IPS-NIHi11 (cell line): ENCODE data around the gene PPP1R9B.

ENCODE experiments used
- DNase-seq: peaks from one replicate; pipeline ENCODE4 v3.0.0; 2012; ENCODE audit warnings: mixed read lengths, low spot score

Gene PPP1R9B

DNA sequence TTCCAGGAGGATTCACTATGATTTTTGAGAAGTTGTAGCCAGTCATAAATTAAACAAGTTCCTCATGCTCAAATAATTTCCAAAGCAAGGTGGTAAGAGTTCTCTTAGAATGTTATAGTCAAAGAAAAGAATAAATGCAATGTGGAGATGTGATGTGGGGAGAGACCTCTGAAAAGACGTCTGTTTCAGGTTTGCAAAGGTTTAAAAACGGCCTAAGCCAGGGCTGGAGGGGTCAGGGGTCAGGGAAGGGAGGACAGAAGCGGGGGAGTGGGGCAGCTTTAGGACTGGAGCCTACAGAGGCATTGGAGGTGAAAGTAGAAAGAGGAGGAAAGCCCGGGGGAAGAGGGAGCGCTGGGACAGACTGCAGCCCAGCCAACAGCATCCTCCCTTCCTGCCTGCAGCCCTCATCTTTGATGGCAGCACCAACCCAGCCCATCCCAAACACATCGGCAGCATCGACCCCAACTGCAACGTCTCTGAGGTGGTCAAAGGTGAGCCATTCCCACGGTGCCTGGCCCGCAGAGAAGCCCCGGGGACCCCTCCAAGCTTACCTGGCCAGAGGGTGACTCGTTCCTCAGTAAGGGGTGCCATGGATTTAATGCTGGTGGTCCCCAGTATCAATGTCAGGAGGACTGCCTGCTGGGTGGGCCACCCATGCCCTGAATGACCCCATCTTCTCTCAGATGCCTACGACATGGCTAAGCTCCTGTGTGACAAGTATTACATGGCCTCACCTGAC is 43.9 kb downstream of the PPP1R9B start:
- no peak for DNase-seq

DNA sequence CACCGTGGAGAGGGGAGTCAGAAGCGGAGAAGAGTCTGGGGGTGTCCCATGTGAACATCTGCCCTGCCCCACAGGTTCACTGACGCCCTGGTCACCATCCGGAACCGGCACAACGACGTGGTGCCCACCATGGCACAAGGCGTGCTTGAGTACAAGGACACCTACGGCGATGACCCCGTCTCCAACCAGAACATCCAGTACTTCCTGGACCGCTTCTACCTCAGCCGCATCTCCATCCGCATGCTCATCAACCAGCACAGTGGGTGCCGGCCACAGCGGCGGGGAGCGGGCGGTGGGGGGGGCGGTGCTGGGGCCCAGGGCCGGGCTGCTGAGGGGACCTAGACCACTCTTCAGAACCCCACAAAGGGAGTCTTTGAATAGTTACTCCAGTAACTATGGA is 44.7 kb downstream of the PPP1R9B start:
- no peak for DNase-seq

DNA sequence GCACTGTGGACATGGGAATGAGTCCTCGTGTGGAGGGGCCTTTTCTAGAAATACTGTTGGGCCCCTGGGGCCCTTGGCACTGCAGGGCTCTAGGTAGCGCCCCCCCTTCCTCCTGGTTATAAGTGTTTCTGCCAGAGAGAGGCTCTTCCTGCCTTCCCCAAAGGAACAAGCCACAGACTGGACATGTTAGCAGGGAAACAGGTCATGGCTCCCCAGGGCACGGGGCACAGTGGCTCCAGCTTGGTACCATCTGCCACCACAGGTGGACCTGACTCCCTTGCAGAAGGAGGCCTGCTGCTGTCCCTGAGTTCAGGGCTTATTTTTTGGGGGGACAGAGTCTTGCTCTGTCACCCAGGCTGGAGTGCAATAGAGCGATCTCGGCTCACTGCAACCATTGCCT is 46.5 kb downstream of the PPP1R9B start:
- no peak for DNase-seq

DNA sequence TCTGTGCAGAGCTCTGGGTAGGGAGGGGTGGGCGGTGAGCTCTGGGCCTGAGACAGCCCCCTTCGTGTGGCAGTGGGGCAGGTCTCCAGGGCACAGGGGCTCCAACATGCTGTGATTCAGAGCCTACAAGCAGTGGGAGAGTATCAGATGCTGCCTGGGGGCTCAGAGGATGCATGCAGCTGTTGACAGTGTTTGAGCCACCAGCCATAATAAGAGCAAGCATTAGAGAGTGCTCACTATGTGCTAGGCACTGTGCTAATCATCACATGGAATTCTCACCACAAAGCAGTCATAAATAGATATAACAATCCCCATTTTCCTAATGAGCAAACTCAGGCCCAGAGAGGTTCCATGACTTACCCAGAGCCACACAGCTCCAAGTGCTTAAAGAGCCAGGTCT is 47.2 kb downstream of the PPP1R9B start:
- no peak for DNase-seq

DNA sequence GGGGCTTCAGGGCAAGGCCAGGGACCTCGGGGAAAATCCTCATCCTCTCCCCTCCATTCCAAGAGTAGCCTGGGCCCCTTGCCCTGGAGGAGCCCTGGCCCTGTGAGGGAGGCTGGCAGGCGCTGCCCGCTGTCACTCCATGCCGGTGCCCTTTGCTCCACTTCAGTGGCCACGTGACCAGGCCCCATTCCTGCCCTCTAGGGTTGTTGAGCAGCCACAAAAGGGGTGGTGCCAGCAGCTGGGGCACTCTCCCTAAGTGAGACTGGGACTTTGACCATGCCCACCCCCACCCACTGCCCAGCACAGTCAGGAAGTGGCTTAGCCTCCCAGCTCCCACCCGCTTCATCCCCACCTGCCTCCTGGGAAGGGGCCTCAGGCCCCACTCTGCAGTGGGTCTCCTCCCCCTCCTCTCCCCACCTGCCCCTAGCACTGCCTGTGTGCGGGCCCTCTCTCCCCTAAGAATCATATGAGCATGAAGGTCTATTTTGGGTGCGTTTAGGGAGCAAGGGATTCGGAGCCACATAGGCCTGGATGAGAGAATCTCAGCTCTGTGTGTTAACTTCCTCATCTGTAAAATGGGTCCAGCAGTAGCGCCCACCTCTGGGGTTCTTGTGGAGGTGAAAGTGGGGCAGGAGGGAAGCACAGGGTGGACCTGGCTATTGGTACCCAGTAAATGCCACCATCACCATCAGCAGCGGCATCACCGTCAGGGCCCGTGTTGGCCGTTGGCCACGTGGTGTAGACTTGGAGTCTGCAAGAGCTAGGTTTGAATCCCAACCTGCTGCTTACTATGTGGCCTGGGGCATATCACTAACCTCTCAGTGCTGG is 48.1 kb downstream of the PPP1R9B start:
- no peak for DNase-seq

DNA sequence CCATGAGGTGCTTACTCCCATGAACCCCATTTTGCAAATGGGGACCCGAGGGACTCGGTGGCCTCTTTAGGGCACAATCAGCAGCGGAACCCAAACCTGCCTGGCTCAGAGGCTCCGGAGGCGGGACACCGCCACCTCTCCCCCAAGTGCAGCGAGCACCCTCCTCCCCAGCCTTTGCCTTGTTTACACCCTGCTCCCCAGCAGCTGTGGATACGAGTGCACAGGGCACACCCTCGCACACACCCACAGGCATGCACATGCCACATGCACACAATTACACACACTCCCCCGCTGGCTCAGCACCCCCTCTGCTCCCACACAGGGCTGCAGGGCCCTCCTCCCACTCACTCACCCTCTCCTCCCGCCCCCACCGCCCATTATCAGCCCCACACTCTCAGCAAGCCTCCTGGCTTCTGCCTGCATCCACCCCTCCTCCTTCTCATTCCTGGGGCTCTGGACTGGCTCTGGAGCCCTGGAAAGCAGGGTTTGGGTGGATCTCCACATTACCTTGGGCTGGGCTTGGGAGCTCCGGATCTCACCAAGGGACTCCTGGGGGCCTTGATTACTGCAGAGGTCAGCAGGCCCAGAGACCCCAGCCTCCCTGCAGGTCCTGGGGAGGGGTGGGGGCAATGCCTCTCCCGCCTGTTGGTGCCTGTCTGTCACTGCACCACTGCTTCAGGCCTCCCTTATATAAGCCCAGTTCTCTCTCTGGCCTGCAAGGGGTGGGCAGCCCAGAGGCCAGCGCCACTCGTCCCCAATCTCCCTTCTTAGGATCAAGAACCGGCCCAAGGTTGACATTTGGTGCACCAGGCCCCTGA is 48.9 kb downstream of the PPP1R9B start:
- no peak for DNase-seq

DNA sequence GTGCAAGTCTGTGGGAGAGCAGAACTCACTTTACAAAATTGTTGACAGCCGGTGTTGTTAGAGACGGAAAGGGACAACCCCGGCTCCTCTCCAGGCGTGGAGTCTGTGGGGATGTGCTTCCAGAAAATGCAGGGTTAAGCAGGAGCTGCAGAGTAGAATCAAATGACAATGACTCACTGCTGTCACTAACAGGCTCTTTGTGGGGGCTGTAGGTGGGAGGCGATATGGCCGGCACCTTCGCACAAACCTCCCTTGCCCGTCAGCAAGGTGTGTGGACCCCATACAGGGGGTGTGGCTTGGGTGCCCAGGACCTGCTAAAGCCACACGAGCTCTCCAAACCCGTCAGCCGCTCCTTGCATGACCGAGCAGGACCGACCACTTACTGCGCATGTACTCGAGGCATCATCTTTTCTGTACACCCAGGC is 49.5 kb downstream of the PPP1R9B start:
- peak; percentile 44 for DNase-seq

DNA sequence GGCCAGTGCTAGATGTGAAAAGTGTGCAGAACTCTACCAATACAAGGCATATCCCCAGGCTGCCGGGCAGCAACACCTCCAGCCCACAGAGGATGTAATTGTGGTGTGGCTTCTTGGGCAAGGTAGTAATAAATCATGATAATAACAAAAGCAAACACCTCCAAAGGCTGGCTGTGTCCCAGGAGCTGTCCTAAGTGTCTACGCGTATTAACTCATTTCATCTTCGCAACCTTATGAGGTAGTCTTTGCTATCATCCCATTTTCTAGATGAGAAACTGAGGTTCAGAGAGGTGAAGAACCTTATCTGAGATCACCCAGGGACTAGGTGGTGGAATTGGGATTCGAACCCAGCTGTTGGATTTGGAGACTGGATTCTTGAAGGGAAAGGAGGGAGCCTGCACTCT is 50.0 kb downstream of the PPP1R9B start:
- no peak for DNase-seq

DNA sequence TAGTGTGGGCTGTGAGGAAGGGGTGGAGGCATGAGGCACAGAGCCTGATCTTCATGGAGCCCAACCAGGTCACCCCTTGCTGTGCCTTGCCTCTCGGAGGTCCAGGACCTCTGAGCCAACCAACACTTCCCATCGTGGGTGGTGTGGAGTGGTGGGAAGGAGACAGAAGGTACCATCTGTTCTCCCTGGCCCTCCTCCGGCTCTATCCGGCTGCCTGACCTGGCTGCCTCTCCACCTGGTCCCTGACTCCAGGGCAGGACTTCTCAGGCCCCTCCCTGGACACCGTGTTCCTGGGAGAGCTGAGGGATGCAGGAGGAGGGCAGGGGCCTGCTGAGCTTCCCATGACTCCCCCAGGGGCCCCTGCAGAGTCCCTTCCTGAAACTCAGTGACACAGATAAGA is 51.5 kb downstream of the PPP1R9B start:
- DNase-seq: no peak

DNA sequence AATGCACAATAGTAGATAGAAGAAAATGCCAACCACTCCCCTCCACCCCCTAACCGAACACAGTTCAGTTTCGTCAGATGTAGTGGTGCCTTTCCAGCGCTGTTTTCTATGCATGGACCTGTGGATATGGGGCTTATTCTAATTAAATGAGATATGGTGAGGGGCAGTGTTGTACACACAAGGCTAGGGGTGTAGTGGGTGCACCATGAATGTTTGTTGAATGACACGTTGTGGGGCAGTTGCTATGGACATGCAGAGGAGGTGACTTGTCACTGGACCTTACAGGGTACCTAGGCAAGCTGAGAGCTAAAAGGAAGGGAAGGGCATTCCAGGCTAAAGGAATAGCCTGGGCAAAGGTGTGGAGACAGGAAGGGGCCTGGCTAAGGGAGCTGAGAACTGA is 51.9 kb downstream of the PPP1R9B start:
- DNase-seq: no peak

DNA sequence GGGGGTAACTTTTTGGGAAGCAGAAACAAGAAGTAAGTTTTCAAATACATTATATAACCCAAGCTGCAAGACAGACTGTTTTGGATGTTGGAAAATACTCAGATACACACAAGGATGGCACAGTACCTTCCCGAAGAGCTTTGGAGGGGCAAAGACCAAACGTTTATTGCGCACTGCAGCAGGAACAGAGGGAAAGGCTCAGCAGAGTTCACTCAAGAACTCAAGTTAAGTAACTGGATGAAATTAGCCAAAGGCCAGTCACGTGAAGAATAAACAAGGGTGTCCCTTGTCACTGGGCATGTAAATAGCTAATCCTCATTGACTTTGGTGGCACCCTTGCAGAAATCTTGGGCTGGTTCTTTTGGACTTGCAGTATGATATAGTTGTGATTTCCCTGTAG is 52.6 kb downstream of the PPP1R9B start:
- no peak for DNase-seq

DNA sequence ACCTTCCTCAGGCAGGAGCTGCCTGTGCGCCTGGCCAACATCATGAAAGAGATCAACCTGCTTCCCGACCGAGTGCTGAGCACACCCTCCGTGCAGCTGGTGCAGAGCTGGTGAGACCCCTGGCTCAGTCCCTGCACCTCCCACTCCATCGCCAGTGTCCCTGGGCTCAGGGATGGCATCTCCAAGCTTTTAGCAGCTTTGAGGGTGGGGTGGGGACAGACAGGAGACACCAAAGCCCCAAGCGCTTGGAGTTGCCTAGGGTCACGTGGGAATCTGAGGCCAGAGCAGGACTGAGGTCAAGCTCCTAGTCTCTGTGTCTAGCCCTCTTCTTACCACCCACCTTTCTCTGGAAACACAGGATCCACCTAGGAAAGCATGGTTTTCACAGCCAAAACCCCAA is 53.0 kb downstream of the PPP1R9B start:
- DNase-seq: no peak

DNA sequence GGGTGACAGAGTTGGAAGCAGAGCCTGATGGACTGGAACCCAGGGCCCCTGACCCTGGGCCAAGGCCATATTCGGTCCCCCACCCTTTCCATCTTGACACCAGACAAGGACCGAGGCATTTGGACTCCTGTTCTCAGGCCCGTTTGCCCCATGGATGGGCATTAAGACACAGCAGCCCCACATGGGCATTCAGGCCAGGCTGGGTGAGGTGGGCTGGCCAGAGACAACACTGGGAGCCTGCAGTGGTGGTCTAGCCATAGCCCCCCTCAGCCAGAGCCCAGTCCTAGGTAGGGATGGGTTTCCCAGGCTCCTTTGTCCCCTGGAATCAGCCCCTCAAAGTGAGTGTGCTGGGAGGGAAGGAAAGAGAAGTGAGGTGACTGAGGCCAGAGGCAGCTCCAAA is 53.7 kb downstream of the PPP1R9B start:
- no peak for DNase-seq

DNA sequence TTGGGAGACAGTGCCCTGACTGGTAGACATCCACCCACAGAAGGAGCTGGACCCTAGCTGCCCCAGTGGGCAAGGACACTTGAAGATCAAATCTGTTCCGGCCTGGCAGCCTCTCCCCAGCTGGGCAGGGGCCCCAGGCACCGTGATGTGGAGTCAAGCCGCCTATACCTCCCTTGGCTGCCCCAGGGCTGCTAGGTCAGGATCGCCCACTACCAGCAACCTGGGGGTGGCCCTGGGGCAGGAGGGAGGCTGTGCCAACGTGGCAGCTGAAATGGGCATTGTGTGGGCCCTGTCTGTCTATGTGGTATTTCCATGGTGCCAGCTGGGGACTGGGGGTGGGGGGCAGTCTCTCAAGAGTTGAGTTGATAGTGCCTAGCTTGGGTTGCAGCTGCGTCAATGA is 54.4 kb downstream of the PPP1R9B start:
- no peak for DNase-seq

DNA sequence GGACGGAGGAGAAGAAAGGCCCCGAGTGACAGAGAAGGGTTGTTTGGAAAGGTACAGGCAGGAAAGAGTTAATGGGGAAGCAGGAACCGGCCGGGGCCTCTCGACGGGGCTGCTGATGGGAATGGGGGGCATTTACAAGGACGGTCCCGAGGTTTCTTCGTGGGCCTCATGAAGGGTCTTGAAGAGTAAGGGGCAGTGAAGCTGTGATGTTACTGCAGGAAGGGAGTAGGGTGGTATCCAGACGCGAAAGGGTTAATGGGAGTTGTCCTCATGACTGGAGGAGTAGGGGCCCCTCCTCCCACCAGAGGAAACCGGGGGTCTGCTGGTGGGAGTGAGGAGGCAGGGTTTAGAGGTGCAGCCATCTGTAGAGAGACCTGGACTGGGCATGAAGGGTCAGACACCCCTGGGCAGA is 54.8 kb downstream of the PPP1R9B start:
- DNase-seq: peak; percentile 72

DNA sequence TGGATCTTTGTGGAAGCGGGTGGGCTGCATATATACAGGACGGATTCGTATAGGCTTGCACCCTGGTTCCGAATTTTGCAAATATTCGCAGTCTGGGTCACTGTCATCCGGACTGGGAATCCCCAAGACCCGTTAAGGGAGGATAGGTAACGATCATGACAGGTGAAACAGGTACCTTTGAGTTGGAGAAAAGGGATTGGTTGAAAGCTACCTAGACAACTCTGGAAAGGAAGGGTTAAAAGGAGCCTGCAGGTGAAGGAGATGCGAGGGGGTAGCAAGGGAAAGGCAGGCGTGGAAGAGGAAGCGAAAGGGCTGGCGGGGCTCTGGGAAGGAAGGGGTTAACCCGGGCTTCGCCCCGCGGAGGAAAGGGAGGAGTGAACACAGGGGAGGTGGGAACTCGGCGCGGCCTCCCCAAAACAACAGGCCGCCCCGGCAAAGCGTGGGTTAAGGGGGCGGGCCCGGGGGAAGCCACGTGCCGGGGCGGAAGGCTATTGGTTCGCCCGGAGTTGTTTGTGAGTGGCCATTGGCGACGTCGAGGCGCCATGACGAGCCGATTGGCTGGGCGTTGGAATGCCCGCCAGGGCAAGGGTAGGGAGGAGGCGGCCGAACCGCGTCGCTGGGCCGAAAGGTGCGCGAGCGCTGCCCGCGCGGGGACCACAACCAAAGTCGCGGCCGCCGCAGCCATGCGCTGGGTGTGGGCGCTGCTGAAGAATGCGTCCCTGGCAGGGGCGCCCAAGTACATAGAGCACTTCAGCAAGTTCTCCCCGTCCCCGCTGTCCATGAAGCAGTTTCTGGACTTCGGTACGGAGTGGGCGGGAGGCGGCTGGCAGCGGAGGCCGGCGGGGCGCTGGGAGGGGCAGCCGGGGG is 55.5 kb downstream of the PPP1R9B start, which contains the start of gene PDK2:
Gene PDK2, plus strand, starts transcription at position 599 of the 867 bp plus-strand sequence. Its CDS starts 85 bp downstream, at position 684.
- peak; percentile 99 for DNase-seq

DNA sequence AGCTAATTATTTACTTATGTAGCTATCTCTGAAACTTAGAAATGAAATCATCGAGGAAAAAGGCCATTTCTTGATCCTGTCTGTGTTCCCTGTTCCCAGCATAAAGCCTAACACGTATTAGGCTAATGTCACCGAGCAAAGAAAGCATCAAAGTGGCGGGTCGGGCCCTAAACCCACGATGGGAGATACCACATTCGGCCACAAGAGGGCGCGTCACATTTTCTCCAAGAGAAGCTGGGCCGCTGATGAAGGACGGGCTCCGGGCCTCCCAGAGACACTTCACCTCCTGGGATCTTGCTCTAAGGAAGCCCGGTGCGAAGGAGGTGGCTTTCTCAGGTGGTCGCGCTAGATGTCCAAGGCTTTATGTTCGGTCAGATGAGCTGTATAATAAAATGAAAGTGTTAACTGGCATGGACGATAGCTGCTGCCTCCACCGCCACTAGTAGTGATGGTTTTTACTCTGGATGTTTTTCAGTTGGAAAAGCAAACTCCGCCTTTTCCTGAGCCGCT is 56.2 kb downstream of the PPP1R9B start:
- peak; percentile 84 for DNase-seq

DNA sequence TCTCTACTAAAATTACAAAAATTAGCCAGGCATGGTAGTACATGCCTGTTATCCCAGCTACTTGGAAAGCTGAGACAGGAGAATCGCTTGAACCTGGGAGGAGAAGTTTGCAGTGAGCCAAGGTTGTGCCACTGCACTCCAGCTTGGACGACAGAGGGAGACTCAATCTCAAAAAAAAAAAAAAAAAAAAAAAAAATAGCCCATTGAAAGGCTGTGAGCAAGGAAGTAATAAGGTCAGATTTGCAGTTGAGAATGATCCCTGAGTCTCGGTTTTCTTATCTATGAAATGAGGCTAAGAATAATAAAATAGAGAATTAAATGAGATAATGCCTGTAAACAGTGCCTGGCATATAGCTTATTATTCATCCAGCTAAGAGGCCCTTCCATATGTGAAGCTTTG is 56.7 kb downstream of the PPP1R9B start:
- no peak for DNase-seq

DNA sequence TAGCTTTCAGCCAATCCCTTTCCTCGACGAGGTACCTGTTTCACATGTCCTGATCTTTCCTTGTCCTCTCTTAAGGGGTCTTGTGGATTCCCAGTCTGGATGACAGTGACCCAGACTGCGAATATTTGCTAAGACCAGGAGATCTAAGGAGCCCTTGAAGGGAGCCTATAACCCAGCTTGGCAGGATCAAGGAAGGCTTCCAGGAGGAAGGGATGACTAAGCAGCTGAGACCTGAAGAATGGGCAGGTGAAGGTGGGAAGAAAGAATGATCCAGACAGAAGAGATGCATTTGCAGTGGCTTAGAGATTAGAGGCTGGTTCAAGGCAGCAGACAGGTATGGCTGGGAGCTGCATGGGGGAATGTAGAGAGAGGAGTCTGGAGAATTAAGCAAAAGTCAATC is 57.2 kb downstream of the PPP1R9B start:
- DNase-seq: no peak

DNA sequence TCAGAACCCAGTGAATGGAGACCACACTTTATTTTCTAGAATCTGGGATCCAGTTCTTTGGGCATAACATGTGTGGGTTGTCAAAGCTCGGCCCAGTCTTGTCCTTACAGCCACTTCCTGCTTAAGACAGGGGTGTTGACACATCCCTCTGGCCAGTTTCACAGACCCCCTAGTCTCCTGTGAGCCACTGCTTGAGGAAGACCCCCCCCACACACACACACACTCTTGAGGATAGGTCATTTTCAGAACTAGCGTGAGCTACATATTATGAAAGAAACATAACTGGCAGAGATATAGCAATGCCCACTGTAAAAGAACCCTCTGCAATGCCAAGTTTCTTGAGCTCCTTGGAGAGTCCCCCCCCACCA is 58.6 kb downstream of the PPP1R9B start:
- DNase-seq: no peak
